Right atrium auricular region (tissue), 2 donors: ENCODE data around the gene SYT1. TPM values are rescaled to one million over a fixed set of nuclear protein-coding genes. Genes with fewer than 3 reads are reported as not detected.

Experiments
- DNase-seq: peaks from one replicate; pipeline ENCODE4 v3.0.0-alpha.2; 2019; ENCODE audit warnings: low spot score
- H3K27ac ChIP-seq, 2 donors: fragments of 200-600 bp; sonication (generic); 1 replicate in 1 of 2; 2 replicates in 1 of 2; pipeline ENCODE4 v1.5.1; 2016 to 2019
- H3K27me3 ChIP-seq, 2 donors: fragments of 200-600 bp; sonication (generic); one replicate each; pipeline versions ENCODE4 v1.5.1 to v1.6.0; 2017 to 2019
- H3K36me3 ChIP-seq: fragments of 200-600 bp; sonication (generic); one replicate; pipeline ENCODE4 v1.5.1; 2016
- H3K4me1 ChIP-seq, 2 donors: fragments of 200-600 bp; sonication (generic); one replicate each; pipeline versions ENCODE4 v1.5.1 to v1.6.0; 2017 to 2019
- H3K4me3 ChIP-seq, 2 donors: fragments of 200-600 bp; sonication (generic); 1 replicate in 1 of 2; 2 replicates in 1 of 2; pipeline ENCODE4 v1.5.1; 2017 to 2019; ENCODE audit warnings: mild to moderate bottlenecking in 1 of 2, moderate library complexity in 1 of 2
- H3K9me3 ChIP-seq, 2 donors: fragments of 200-600 bp; sonication (generic); one replicate each; pipeline ENCODE4 v1.5.1; 2019
- CTCF ChIP-seq, 2 donors: fragments of 200-600 bp; sonication (generic); IDR thresholded peaks; one replicate each; pipeline ENCODE4 v1.5.1; 2019; ENCODE audit warnings: antibody characterized with exemption in 2 of 2
- total RNA-seq, 2 donors: library from RNA; depleted of rRNA; stranded (reverse); fragments of >200 nt; gene quantifications; one replicate each; pipeline ENCODE4 v1.1.0, GENCODE V29; 2016

SYT1 gene
- total RNA-seq, 2 donors from 2014 or later = 0.16 TPM; not detected in 1

- H3K4me1 ChIP-seq = no peaks in the 10 kb centered on the region
- no peaks in the 10 kb centered on the region for H3K36me3 ChIP-seq
- H3K9me3 ChIP-seq = no peaks in the 10 kb centered on the region
- H3K27me3 ChIP-seq = no peaks in the 10 kb centered on the region
- H3K27ac ChIP-seq = no peak overlapping the region
- no peak for DNase-seq
- TF ChIP-seq CTCF (IDR thresholded peaks at IDR 0.05) = no peak
- no peak overlapping the region for H3K4me3 ChIP-seq
These were observed 251.2 kb downstream of the SYT1 start for GRCh38 chr12:79115743-79116142.

GRCh38 chr12:79119796-79120195, 255.2 kb downstream of the SYT1 start:
- Histone ChIP-seq H3K27ac (no peak overlapping the region), H3K27me3 (no peaks in the 10 kb centered on the region), H3K4me1 (no peaks in the 10 kb centered on the region), H3K36me3 (no peaks in the 10 kb centered on the region), H3K4me3 (no peak overlapping the region), H3K9me3 (no peaks in the 10 kb centered on the region)
- no peak for TF ChIP-seq CTCF (IDR thresholded peaks at IDR 0.05)
- no peak for DNase-seq

DNA sequence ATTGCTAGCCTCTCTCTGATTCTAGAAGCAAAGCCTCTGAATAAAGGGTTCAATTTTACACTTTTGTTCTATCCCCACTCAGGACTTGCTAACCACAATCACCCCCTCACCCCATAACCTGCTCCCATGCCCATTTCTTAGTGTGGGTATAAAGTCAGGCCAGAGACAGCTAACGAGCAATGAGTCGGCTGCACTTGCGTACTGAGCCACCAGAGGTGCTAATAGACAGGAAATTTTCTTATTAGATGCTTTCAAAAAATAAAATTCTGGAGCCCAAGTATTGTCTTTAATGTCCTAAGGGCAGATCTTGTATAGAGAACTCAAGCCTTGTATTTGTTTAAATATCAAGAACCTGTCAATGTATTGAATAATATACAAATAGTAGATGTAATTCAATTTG, 256.9 kb downstream of the SYT1 start:
- Histone ChIP-seq H3K4me1 (no peaks in the 10 kb centered on the region), H3K36me3 (no peaks in the 10 kb centered on the region), H3K9me3 (no peaks in the 10 kb centered on the region), H3K27ac (no peak overlapping the region), H3K4me3 (no peak overlapping the region), H3K27me3 (no peaks in the 10 kb centered on the region)
- no peak for DNase-seq
- TF ChIP-seq CTCF (IDR thresholded peaks at IDR 0.05) = no peak

DNA sequence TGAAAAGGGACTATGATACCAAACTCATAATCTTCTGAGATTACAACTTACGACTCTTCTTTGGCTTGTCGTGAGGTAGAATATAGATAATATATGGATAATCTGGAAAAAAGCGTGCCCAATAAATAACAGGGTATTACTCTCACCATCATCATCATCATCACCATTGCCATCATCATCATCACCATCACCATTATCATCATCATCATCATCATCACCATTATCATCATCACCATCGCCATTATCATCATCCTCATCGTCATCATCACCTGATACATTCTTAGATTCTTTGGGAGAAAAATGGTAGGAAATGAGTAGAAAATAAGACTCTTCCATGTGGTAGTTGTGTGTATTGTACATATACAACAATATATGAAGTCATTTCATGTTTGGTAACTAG, 259.8 kb downstream of the SYT1 start:
- no peak for DNase-seq
- no peak overlapping the region for H3K27ac ChIP-seq
- H3K27me3 ChIP-seq = no peaks in the 10 kb centered on the region
- no peaks in the 10 kb centered on the region for H3K9me3 ChIP-seq
- no peak for TF ChIP-seq CTCF (IDR thresholded peaks at IDR 0.05)
- H3K4me1 ChIP-seq = no peaks in the 10 kb centered on the region
- no peaks in the 10 kb centered on the region for H3K36me3 ChIP-seq
- H3K4me3 ChIP-seq = no peak overlapping the region

DNA sequence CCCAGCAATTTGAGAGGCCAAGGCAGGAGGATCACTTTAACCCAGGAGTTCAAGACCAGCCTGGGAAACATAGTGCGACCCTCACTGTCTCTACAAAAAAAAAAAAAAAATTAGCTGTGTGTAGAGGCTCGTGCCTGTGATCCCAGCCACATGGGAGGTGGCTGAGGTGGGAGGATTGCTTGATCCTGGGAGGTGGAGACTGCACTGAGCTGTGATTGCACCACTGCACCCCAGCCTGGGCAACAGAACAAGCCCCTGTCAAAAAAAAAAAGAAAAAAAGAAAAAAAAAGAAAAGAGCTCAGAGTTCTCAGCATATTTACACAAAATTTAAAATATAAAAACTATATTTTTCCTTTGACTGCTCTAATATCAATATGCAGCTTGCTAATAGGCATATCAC, 260.8 kb downstream of the SYT1 start:
- DNase-seq = no peak
- Histone ChIP-seq H3K36me3 (no peaks in the 10 kb centered on the region), H3K27me3 (no peaks in the 10 kb centered on the region), H3K4me3 (no peak overlapping the region), H3K4me1 (no peaks in the 10 kb centered on the region), H3K9me3 (no peaks in the 10 kb centered on the region), H3K27ac (no peak overlapping the region)
- no peak for TF ChIP-seq CTCF (IDR thresholded peaks at IDR 0.05)

GRCh38 chr12:79127271-79127751, 262.7 kb downstream of the SYT1 start:
- no peak overlapping the region for H3K4me3 ChIP-seq
- H3K27ac ChIP-seq = no peak overlapping the region
- no peaks in the 10 kb centered on the region for H3K9me3 ChIP-seq
- H3K27me3 ChIP-seq = no peaks in the 10 kb centered on the region
- no peak for DNase-seq
- no peak for TF ChIP-seq CTCF (IDR thresholded peaks at IDR 0.05)
- H3K4me1 ChIP-seq = no peaks in the 10 kb centered on the region
- H3K36me3 ChIP-seq = no peaks in the 10 kb centered on the region
